Loucy (cell line): ENCODE results near the gene IL1RAPL2.

Source experiments
- CTCF ChIP-seq: fragments of 200-600 bp; sonication (generic); conservative IDR thresholded peaks from 2 replicates; pipeline ENCODE4 v1.5.1; 2014; ENCODE audit warnings: mild to moderate bottlenecking, antibody characterized with exemption, low read length
- EZH2phosphoT487 ChIP-seq: fragments of 200-600 bp; IDR thresholded peaks from 2 replicates; pipeline ENCODE4 v1.6.1; 2018; ENCODE audit warnings: antibody characterized with exemption, mild to moderate bottlenecking, moderate library complexity, borderline replicate concordance

- TF ChIP-seq CTCF (no peak), EZH2phosphoT487 (no peak)
Observed at GRCh38 chrX:105220636-105221035, 654.6 kb downstream of the IL1RAPL2 start, which contains the start of gene TEX13A.
